Stimulated activated naive CD4-positive, alpha-beta T cell (primary cell): ENCODE results near the gene RAPGEF5.

ENCODE experiments used
- DNase-seq, 6 experiments: peaks; one replicate each; lab custom pipeline; 2025; lab: John Stamatoyannopoulos, UW

Gene RAPGEF5

GRCh38 chr7:22377703-22378102, 20.7 kb upstream of the RAPGEF5 start:
- DNase-seq = no peak

GRCh38 chr7:22375359-22376048, 18.6 kb upstream of the RAPGEF5 start:
- DNase-seq = no peak

DNA sequence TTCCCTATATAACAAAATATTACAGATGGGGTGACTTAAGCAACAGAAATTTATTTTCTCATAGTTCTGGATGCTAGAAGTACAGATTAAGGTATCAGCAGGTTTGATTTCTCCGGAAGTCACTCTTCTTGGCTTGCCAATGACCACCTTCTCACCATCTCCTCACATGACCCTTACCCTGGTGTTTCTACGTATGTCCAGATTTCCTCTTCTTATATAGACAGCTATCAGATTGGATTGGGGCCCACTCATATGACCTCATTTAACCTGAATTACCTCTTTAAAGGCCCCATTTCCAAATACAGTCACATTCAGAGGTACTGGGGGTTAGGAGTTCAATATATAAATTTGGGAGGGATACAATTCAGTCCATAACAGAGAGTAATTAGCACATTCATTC, 17.0 kb upstream of the RAPGEF5 start:
- no peak for DNase-seq

DNA sequence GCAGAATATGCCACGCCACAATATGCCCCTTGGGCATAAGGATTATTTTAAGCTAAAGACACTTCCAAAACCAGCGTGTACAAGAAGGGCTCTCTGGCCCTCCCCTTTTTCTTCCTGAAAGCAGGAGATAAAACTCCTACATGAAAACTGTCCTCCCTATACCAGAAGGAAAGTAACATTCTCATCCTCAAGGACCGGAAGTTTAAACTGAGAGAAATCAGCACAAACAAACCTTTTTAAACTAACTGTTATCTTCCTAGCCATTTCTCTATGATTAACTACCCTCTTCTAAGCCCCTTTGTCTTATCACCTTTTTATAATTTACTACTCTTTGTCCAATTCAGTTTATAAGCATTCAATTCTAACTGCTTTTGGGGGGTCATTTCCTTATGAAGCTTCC, 16.4 kb upstream of the RAPGEF5 start:
- no peak for DNase-seq

DNA sequence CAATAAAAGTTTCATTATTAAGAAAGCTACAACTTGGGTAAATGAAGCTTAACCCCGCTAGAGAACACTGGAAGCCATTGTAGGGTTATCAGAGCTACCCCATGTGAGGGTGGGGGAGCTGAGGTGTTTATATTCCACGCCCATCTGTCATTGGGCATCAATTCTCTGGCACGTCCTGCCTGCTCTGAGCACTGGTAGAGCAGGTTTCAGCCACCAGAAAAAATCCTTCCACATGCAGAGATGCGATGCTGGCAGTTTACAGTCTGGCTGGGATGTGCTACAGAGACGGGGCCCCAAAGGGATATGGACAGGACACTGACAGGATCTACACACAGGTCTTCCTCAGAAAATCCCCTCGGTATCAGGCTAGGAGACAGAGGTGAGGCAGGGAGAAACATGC, 15.9 kb upstream of the RAPGEF5 start:
- DNase-seq = no peak

GRCh38 chr7:22371878-22372277, 14.9 kb upstream of the RAPGEF5 start:
- no peak for DNase-seq

DNA sequence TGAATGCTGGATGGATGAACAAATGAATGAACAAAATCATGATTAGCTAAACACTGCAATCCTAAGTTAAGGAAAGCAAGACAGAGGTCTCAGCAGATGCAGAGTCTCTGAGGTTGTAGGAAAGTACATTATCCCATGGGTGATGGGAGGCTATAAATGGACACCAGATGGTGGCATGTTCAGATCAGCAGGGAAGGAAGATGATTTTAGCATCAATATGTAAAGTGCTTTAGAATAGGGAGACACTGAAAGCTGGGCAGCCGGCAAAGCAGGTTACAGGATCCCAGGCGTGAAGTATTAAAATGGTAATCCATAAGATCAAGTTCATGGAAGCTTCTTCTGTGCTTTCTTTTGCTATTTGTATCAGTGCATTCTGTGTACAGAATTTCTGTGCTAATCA, 7.9 kb upstream of the RAPGEF5 start:
- DNase-seq = no peak

- DNase-seq = no peak
These were observed 6.9 kb upstream of the RAPGEF5 start for GRCh38 chr7:22363756-22364422.

DNA sequence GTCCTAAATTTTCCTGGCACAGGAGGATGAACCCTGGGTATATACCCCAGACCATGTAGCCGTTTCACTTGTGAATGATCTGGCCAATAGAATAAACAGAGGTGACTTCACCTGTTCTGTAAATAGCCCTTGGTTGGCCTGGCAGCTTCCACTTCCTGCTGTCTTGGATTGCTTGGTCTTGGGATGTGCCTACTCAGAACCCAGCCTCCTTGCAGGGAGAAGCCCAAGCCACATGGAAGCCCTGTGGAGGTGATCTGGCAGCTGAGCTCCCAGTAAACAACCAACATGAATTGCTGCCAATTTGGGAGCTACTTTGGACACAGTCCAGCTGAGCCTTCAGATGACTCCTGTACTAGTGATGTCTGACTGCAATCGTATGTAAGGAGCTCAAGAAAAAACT, 4.8 kb upstream of the RAPGEF5 start:
- no peak for DNase-seq

DNA sequence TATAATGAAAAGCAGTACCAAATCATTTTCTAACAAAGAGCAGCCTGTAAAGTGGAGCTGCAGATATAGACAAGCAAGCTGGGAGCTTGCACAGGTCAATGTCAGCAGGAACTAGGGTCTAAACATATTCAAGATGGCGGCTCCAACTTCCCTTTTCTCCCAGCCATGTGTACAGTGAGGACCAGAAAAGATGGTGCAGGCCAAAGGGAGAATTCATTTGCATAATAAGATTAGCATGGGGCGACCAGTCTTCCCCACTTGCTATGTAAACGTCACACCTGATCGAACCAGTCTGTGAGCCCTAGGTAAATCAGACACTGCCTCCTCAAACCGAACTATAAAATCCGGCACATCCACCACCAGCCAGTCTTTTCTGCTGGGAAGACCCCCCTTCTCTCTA, 4.4 kb upstream of the RAPGEF5 start:
- no peak for DNase-seq

- no peak for DNase-seq
These were observed 2.1 kb upstream of the RAPGEF5 start for GRCh38 chr7:22358820-22359697.

DNA sequence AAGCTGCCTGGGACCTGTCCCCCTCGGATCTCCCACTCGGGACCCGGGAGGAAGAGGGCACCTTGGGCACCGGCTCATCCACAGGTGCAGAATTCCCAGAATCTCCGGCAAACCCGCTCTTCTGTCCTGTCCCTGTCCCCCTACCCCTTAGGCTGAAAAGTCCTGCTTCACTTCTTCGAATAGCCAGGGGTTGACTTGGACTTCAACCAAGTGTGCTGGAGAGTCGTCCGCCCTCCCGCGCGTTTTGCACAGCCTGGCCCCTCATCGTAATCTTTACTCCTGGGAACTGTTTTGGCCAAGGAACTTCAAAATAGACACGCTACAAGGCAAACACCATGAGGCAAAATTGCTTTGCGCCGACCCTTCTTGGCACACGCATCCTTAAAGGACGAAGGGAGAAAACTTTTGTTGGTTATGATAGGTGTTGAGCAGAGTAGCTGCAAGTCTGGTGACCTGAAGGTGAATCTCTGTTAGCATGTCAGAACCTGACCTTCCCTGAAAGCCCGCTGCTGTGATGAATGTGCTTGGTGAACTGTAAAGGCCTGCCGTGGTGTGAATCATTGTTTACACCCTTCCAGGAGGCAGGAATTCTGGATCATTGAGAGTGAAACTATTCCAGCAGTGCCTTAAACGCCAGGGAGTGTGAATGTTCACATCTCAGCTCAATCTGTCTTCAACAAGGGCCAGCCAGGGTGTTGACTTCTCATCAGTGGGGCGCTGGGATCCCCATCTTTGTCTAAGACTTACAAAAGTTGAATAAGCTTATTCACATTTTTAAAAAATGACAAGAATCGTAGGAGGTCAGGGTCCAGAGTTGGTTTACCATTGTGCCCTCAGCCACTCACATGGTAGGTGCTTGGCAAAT, 589 bp upstream of the RAPGEF5 start:
- no peak for DNase-seq

DNA sequence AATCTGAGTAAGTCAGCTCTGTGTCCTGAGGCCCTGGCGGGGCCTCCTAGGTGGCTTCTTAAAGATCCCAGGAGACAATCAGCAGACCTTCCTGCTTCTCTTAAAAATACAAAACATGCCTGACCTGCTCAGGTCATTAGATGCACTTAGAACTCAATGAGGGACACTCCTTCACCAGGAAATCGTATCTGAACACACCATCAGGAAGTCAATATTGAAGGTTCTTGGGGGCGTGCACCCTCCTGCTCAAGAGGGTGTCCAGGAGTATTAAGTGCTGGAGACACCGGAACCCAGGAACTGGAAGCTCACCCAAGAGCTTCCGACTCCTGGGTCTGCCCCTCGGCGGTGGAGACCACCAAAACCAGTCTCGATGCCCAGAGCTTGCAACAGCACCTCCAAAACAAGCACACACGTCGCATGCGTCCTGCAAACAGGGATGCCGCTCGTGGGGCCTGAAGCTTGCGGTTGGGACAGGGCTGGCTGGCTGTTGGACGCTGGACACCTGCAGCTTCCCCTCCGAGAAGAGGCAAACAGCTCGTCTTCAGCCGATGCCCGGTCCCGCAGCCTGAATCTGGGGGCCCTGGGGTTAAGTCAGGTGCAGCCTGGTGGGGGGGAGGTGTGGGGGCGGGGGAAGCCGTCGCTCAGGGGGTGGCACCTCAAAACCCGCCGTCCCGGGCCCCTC, 803 bp downstream of the RAPGEF5 start:
- no peak for DNase-seq

DNA sequence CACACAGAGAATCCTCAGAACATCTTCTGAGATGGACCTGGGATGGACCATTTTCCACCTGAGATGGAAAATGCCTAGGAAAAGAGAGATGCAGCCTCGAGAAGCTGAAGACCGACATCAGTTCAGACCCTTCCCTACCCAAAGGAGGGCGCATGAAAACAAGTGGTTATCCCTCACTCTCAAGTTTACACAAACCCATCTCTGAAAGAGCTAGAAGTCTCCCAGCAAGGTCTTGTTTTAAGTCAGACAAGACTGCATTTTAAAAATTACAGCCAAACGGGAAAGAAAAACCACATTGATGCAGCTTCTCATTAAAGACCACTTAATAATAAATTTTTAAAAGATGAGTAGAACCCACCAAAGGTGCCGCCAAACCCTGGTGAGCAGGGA, 1.3 kb downstream of the RAPGEF5 start:
- DNase-seq = no peak

DNA sequence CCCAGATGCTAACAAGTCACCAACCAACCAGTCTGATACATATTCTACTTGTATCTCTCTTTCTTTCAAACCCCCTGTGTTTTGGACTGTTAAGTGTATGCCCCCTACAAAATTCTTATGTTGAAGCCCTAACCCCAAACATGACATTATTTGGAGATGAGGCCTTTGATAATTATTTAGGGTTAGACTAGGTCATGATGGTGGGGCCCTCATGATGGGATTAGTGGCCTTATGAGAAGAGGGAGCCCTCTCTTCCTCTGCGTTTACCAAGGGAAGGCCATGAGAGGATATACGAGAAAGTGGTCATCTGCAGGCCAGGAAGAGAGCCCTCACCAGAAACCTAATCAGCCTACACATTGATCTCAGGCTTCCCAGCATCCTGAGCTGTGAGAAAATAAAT, 2.5 kb downstream of the RAPGEF5 start:
- no peak for DNase-seq

DNA sequence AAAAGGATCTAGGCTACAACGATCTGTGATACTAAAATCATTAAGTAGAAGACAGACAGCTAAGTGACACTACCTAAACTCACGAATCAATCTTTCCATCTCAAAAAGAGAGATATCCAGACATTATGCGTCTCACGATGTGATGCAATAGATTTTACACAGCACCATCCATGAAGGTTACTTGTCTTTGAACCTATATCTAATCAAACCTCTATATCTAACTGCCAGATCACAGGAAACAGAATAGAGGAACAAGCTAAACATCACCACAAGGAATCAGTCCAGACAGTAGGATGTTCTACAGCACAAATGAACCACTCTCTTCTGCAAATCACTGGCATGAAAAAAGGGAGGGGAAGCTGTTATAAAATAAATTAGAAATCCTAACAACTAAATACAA, 4.1 kb downstream of the RAPGEF5 start:
- no peak for DNase-seq

DNA sequence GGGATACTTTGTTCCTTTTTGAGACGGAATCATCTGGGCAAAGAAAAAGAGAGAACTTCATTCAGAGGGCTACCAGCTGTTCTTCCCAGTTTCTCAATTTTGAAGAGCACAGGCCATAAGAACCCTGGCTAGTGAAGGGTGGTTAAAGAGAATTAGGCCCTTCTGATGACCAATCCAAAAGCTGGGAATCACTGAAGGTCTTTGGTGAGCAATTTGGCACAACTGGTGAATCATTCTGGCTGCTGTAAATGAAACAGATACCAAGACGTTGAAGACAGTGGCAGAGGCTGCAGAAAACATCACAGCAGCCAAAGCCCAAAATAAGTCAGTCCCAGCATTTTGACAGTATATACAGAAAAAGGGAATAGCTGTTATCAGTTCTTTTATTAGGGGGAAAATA, 5.1 kb downstream of the RAPGEF5 start:
- no peak for DNase-seq

DNA sequence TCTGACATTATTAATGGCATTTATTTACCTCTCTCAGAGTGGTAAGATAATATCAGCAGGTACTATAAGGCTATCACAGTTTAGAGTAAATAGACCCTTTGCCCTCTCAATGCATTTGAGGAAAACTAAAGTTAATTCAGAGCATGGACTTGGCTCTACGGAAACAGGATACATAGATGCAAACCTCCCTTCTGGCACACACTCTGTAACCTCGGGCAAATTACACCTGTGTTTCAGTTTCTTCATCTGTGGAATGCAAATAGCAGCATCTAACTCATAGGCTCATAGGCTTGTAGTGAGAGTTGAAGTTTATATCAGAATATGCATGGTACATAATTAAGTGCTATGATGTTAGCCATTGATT, 5.6 kb downstream of the RAPGEF5 start:
- no peak for DNase-seq

GRCh38 chr7:22350466-22351328, 6.3 kb downstream of the RAPGEF5 start:
- no peak for DNase-seq

DNA sequence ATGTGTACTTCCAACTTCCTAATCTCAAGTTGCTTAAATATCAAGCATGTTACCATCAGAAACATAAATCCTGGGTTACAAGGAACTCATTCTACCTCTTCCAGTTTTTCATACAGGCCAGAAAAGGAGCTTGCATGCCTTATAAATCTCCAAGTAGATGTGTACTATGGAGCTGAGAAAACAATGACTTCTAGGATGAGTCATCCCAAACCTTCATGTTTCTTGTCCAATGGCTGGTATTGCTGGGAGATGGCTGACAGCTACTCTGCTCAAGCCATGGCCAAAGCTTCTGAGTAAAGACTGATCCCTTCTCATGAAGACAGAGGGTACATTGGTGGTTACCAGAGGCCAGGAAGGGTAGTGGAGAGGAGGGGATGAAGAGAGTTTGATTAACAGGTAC, 8.6 kb downstream of the RAPGEF5 start:
- DNase-seq = no peak
